ENCODE measurements around the gene PALLD.

Gene PALLD

DNA sequence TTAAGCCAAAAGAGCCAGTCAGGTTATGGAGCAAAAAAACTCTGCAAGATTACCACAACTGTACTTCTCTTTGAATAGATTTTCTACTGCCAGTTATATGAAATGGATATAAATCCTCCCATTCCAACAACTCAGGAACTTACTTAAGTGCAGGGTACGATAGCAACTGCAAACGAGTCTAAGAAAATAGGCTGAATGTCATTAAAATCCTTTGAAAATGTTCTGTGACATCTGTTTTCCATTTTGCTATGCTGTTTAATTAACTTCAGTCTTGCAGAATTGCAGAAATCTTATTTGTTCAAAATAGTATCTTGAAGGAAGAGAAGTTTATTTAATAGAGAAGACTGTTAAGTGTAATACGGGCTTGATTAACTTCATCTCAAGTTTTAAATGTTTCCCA is 243.8 kb downstream of the PALLD start:
- DNase-seq, result no peak

DNA sequence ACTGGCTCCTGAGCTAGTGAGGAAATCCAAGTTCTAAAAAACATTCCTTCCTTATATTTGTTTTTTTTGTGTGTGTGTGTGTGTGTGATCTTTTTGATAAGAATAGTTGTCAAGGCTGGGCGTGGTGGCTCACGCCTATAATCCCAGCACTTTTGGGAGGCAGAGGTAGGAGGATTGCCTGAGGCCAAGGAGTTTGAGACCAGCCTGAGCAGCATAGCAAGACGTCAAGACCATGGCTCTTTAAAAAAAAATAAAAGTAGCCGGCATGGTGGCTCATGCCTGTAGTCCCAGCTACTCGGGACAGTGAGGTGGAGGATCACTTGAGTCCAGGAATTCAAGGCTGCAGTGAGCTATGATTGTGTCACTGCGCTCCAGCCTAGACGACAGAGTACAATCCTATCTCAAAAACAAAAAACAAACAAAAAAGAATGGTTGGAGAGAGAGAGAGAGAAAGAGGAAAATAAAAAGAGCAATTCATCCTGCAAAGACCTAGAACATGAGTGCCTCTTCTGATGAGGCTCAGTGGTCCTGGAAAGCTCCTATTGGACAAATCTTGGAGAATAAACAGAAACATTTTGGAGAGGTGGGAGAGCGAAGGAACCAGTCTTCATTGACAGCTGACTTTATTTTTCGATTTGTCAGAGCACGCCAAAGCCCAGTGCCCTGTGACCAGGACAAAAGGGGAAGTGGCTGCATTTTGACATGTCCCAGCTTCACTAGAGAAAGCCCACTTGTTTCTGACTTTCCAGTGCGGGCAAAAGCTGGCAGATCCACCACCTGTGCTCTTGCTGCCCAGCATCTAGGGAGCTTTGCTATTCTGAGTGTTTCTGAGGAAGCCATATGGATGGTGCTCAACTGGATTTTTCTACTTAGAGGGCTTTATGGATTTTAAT is 244.7 kb downstream of the PALLD start:
- no peak for DNase-seq

DNA sequence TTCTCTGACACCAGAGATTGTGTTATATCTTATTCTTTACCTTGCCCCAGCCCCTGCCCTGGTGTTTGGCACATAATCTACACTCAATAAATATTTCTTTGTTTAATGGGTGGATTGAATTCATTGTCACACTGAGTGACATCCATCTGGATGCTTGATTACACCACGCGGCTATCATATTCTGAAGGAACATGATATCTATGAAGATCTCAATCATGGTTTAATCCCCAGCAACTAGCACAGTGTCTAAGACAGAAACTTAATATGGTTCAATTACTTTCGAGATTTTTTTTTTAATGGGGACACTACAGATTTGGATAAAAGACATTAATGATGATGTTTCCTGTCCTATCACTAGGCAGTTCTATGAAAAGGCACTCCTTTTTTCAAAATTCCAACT is 246.3 kb downstream of the PALLD start:
- DNase-seq, result no peak

DNA sequence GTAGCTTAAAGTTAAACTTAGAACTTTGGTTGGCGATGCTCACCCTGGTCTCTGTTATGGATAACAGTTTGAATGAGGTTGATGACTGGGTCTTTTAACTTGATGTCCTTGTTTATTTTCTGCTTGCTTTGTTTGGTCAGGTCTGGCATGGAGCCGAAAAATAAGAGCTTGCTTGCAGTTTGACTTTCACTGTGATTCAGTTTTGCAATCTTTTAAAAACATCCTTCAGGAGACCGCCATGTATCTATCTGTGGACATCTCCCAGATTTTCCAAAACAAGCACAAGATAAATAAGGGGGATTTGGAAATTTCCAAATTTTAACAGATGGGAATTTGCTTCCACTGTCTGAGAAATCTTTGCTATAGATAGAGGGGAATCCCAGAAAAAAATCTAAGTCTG is 246.7 kb downstream of the PALLD start:
- no peak for DNase-seq

DNA sequence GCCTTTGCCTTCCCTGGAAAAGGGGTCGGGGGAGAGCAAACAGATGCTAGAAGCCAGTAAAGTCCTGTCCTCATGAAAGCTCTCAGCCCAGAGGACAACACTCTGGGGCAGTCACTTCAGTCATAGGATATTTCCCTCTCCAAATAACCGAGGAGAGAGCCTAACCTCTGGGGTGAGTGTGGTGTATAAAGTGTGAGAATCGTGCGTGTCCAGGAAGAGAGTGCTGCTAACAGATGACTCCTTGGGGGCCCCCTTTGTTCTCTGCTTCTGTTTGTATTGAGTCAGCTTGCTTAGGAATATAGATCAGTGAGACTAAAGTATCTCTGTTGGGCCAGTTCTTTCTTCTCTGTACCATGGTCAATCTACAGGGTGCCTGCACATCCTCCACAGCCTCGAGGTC is 247.2 kb downstream of the PALLD start:
- no peak for DNase-seq

DNA sequence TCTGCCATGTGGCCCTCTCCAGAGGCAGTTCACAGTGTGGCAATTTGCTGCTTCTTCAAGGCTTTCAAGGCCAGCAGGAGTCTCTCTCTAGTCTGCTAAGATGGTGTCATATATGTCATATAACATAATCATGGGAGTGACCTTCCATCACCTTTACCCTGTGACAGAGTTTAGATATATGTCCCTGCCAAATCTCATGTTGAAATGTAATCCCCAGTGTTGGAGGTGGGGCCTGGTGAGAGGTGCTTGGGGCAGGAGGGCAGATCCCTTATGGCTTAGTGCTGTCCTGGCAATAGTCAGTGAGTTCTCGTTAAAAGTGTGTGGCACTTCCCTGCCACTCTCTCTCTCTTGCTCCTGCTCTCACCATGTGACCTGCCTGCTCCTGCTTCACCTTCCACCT is 252.0 kb downstream of the PALLD start:
- no peak for DNase-seq

DNA sequence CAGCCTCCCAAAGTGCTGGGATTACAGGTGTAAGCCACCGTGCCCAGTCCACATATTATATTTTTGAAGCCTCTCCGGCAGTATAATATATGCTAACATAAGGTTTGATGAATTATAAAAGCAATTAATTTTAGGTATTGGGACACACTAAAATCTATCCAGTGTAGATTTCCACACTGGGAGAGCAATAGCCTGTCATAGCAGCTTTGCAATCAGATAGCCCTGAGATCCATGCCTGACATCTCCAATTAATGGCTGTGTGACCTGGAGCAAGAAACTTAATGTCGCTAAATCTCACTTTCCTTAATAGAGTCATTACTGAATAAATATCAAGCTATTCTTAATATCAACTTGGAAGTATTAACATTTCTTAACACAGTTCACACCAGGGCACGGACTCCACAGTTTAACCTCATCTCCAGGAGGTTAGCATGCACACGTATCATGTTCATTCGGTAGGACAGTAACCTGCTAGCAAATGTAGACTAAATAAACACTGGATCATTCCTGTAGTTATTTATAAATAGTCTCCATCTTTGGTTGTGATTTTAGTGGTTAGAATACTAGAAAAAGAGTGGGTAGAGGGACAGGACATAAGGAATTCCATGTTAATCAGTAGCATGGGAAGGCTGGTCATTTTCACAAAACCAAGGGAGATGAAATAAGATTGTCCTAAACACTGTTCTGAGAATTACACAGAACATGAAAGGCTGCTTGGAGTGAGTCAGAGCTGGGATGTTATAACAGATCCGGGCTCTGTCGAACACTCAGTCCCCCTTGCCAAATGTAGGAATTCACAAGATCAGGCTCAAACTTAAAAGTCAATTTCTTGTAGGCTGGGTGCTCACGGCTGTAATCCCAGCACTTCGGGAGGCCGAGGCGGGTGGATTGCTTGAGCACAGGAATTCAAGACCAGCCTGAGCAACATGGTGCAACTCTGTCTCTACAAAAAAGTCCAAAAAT is 254.7 kb downstream of the PALLD start:
- no peak for DNase-seq

DNA sequence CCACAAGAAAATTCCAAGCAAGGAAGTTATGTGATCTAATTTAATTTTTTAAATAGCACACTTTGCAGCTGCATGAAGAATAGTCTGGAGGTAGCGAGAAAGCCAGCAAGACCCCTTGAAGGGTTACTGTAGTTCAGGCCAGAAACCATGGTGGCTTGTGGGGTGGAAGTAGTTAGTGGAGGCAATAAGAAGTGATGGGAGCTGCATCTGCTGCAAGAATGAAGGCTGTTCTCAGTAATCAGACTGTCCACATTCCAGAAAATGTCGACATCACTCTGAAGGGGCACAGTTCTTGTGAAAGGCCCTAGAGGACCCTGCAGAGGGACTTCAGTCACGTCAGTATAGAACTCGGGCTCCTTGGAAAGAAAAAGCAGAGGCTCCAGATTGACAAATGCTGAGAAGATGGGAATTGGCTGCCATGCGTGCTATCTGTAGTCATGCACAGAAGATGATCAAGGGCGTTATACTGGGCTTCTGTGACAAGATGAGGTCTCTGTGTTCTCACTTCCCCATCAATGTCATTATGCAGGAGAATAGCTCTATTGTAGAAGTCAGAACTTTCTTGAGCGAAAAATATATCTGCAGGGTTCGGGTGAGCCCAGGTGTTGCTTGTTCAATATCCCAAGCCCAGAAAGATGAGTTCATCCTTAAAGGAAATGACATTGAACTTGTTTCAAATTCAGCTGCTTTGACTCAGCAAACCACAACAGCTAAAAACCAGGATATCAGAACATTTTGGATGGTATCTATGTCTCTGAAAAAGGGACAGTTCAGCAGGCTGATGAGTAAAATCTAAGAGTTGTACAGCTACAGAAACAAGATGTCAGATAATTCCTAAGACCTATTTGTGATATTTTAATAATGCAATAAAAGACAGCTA is 259.0 kb downstream of the PALLD start:
- no peak for DNase-seq

DNA sequence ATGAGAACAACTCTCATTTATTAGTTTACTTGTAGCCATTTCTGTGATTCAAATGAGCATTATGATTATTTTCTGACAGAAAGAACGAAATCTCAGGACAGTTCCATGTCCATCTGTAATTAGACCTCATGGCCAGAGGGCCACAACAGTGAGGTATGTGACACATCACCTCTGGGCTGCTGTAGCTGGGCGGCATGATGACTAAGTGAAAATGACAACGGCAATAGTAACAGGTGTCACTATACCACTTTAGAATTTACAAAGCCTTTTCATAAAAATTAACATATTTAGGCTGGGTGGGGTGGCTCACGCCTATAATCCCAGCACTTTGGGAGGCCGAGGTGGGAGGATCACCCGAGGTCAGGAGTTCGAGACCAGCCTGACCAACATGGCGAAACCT is 260.6 kb downstream of the PALLD start:
- DNase-seq, result no peak

DNA sequence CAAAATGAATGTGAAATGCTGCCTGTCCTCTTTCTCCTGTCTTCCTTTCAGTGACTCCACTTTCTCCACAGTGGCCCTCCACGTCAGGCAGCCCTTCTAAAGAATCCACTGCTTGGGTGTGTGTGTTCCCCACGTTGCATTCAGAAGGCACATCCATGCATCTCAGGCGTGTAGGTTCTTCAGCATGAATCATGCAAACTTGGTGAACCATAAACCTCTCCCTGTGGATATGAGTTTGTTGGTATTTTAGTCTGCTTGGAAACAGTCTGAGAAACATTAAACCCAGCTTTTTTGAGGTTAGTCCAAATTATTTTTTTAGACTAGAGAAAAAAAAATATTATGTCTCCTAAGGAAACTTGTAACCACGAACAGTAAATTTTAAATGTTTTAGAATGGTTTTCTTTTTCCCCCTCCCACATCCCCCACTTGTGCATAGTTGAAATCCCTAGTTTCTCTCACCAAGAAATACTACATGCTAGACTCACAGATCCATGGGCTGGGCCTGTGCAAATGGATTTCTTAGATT is 261.6 kb downstream of the PALLD start:
- no peak for DNase-seq

DNA sequence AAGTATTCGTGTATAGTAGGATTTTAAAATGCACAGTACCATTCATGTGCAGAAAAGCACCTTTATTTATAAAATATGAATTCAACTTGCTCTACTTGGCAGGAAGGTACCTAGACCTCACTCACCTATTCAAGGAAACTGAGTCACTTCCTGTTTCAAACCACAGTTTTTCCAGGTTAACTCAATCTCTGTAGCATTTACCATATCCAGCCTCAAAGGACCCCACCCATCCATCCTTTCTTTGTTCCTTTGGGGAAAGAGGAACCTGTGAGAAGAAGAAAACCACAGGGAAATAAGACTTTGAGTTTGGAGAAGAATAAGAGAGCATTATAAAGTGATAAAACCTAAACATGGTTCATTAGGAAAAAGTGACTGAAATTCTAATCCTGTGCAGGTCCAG is 262.5 kb downstream of the PALLD start:
- no peak for DNase-seq

DNA sequence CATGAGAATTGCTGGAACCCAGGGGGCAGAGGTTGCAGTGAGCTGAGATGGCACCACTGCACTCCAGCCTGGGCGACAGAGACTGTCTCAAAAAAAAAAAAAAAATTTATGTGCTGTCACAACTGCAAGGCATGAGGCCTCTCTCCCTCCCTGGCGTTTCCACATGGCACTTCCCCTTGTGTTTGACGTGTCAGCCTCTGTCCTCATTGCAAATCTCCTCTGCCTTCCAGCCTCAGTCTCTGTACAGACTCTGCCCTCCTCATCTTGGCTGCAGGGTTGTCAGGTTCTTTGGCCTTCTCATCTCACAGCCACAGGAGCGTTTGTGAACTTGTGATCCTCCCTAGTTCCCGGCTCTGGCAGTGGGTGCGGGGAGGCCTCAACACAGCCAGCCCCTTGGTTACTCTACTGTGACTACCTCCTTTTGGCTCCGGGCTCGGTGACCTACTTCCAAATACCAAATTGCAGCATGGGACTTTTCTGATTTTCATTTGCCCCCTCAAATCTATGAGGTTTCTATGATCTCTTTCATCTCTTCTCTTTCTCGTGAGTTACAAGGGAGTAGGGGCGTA is 263.2 kb downstream of the PALLD start:
- DNase-seq, result no peak

DNA sequence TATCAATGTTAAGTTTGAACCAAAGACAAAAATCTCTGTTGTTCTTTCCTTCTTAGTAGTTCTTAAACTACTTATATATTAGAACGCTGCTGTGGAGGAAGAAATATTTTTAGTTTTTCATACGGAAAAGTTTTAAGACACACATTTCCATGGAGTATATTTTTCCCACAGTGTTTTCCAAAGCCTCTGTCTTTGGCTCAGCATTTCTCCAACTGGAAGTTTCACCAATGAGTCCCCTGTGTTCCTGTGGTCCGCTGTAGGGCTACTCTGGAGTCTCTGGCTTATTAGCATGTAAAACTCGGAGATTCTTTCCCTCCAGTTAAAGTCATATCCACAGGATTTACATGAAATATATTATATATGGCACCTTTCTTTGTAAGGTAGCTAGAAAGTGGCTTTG is 264.2 kb downstream of the PALLD start:
- no peak for DNase-seq

DNA sequence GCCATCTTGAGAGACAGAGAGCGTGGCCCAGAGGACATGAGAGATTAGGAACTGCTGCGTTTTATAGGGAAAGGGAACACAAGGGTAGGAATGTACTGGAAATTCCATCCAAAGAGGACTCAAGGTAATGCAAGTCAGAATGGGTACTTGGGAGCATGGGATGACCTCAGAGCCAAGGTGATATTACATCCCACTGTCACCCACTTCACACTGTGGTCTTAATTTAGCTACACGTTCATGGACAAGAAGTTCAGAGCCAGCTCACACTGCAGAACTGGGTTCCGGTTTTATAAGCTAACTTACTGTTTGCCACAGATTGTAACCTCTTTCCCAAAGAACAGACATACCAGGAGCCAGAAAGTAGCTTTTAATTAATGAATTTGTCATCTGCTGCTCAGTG is 268.5 kb downstream of the PALLD start:
- no peak for DNase-seq

DNA sequence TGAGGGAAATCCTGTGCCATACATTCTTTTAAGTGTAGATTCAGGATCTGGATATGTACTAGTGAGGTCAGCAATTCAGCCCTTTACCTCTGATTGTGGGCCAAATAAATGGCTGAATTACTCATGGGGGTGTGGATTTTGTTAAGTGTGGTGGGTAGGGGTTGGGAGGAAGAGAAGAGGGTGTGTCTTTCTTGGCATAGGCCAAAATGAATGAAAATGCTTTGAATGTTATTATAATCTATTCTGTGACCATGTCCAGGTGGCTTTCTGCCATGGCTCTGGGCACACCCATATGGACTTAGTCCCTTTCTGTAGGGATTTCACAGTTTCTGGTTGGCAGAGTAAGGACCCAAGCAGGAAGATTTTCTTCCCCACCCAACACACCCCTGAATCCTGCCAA is 268.9 kb downstream of the PALLD start:
- no peak for DNase-seq

DNA sequence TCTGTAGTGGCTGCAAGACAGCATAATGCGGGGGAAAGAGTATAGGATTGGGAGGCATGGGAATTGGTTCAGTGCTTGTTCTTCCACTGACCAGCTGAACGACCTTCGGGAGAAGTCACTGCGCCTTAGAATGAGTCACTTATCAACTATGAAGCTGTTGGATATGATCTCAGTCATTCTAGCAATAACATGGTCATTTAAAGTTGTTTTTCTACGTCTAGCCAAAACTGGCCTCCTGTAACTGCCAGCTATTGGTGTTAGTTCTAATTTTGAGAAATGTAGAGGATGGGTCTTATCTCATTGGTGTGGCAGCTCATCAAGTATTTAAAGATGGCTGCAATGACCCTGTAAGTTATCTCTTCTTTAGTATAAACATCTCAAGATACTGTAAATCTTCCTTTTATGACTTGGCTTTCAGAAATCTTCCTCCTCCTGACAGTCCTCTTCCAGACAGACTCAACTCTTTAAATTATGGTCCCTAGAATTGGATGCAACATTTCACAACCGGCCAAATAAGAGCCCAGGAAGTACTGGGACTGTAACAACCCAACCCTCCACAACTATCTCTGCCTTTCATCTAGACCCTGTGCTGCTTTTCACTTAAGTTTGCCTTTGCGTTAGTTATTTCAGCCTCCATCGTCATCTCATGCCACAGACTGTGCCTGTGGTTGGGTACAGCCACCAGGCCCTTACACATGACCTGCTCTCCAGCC is 269.9 kb downstream of the PALLD start:
- DNase-seq, result no peak

DNA sequence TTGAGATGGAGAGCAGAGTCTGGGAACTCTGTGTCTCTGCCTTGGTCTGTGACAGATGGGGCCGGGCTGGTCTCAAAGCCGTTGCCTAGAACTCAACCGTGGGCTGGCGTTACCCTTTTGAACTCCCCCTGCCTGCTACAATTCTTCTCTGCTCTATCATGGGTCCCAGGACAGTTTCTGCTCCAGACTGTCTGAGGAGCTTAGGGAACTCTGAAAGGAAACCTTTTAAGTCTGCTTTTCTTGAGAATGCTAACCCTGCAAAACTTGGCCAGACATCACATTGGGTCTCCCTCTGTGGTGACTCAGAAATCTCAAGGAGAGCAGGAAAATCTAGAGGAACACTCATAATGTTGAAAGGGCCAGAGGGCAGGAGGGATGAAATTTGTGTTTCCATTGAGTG is 272.6 kb downstream of the PALLD start:
- no peak for DNase-seq

DNA sequence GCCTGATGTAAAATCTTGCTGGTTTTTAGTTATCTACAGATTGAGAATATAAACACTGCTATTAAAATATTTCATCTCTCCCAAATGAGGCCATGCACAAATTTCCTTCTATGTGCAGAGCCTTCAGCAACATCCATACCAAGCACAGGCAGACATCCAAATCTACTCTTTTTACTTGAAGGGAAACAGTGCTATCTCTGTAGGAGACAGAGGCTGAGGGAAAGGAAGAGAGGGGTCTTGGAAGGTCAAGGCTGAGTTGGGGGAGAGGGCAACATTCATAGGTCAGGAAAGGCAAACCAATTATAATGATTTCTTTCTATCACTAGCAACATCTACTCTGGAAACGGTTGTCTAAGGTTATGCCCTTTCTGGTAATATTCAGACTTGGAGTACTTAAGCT is 273.0 kb downstream of the PALLD start:
- no peak for DNase-seq

DNA sequence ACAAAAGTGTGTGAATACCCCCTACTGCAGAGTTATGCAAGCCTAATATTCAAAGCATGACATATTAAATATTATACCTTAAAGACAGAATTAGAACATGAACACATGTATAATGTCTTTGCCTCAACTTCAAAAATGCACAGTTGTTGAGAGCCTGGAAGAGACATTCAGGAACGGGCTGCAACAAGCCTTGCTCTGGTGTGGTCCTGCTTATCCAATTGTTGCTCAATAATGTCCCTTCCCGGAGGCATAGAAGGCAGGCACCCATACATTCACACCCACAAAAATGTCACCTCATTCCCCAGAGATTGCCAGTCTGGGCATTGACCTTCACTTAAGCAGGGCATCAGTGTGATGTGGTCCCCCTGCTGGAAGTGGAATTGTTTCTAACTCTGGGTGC is 274.4 kb downstream of the PALLD start:
- no peak for DNase-seq

DNA sequence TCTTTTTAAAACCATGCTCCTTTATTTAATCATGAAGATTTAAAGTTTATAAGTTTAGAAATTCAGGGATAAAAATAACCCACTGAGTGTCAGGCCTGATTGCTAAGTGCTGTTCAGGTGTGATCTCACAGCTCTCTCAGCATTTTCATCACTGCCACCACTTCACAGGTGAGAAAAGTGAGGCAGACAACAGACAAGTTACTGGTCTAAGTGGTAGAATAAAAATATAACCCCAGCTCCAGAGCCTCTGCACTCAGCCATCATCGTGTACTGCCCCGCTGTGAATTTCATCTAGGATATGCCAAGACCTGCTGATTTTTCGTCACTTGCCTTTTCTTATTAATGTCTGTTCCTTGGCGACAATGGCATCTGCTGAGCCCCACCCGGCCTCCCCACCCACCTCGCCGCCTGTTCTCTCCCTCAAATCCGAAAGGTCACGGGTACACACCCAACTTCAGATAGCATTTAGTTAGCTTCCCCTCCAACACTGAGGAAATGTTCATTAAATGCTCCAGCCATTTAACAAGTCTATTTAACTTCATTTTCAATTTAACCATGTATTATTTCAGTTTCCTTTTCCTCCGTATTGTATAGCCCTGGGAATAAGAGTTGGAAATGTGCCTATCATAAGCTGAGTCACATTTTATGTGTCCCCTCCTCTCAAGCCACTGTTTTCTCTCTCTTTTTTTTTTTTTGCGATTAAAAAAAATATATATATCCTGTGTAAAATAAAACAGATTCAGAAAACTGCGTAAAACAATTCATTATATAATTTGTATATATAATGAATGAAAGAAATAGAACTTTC is 276.7 kb downstream of the PALLD start:
- no peak for DNase-seq

DNA sequence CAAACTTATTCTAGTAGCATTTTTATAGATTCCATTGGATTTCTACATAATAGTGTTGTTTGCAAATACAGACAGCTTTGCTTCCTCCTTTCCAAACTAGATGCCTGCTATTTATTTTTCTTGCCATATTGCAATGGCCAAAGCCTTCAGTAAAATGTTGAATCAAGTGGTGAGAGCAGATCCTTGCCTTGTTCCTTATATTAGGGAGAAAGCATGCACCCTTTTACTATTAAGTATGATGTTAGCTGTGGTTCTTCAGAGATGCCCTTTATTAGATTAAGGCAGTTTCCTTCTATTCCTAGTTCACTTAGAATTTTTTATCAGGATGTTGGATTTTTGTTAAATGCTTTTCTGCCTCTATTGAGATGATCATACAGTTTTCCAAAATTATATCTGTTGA is 279.5 kb downstream of the PALLD start:
- no peak for DNase-seq
